Stimulated activated CD4-positive, alpha-beta T cell treated with anti-CD3 and anti-CD28 coated beads, Interleukin-12 subunit alpha, Interleukin-12 subunit beta, amount 100 ng/mL, for 4 hours (primary cell): ENCODE data around the gene FGF1.
A peak's percentile ranks its signal among the peaks of the same experiment; 100 is the strongest.

Experiments
- DNase-seq: peaks from one replicate; pipeline ENCODE4 v3.0.0-alpha.2; 2020

FGF1 gene

GRCh38 chr5:142640316-142641005 is 45.4 kb downstream of the FGF1 start:
- no peak for DNase-seq

- DNase-seq, result no peak
These were observed 46.4 kb downstream of the FGF1 start for GRCh38 chr5:142639455-142639854.

- no peak for DNase-seq
These were observed 48.0 kb downstream of the FGF1 start for GRCh38 chr5:142637871-142638270.

- no peak for DNase-seq
These were observed 49.1 kb downstream of the FGF1 start for GRCh38 chr5:142636698-142637324.

- no peak for DNase-seq
These were observed 49.8 kb downstream of the FGF1 start for GRCh38 chr5:142636093-142636492.

- DNase-seq, result no peak
These were observed 51.5 kb downstream of the FGF1 start for GRCh38 chr5:142634216-142635011.

GRCh38 chr5:142630927-142631539 is 54.9 kb downstream of the FGF1 start:
- DNase-seq, result no peak

- DNase-seq, result no peak
These were observed 58.3 kb downstream of the FGF1 start for GRCh38 chr5:142627383-142628217.

GRCh38 chr5:142626786-142627185 is 59.1 kb downstream of the FGF1 start:
- no peak for DNase-seq

GRCh38 chr5:142626099-142626498 is 59.8 kb downstream of the FGF1 start:
- no peak for DNase-seq

GRCh38 chr5:142621227-142621626 is 64.7 kb downstream of the FGF1 start:
- DNase-seq, result no peak

- no peak for DNase-seq
These were observed 66.1 kb downstream of the FGF1 start for GRCh38 chr5:142619815-142620214.

- no peak for DNase-seq
These were observed 67.8 kb downstream of the FGF1 start for GRCh38 chr5:142618130-142618523.

- no peak for DNase-seq
These were observed 68.3 kb downstream of the FGF1 start for GRCh38 chr5:142617416-142618129.

- no peak for DNase-seq
These were observed 69.9 kb downstream of the FGF1 start for GRCh38 chr5:142615948-142616347.

GRCh38 chr5:142614054-142614453 is 71.8 kb downstream of the FGF1 start:
- DNase-seq, result no peak

GRCh38 chr5:142613271-142613671 is 72.6 kb downstream of the FGF1 start:
- DNase-seq, result no peak

GRCh38 chr5:142612494-142613270 is 73.2 kb downstream of the FGF1 start:
- no peak for DNase-seq

- peak; percentile 69 for DNase-seq
These were observed 74.7 kb downstream of the FGF1 start for GRCh38 chr5:142611154-142611553.

- no peak for DNase-seq
These were observed 75.5 kb downstream of the FGF1 start for GRCh38 chr5:142610176-142611001.
